Subcutaneous abdominal adipose tissue (tissue), 5 donors: Measurements from ENCODE around the gene ACOT7.
A peak's percentile ranks its signal among the peaks of the same experiment; 100 is the strongest.

Experiments used
- H3K27ac ChIP-seq: one replicate; pipeline ENCODE4 v1.7.0; 2013; ENCODE audit warnings: low read depth, mild to moderate bottlenecking, inconsistent platforms, low read length, moderate library complexity
- H3K27me3 ChIP-seq, 5 donors: one replicate each; pipeline ENCODE4 v1.7.0; 2013; ENCODE audit warnings: low read length in 5 of 5, inconsistent platforms in 1 of 5; ENCODE audit not compliant: control insufficient read depth in 5 of 5, insufficient read depth in 4 of 5
- H3K36me3 ChIP-seq, 5 donors: one replicate each; pipeline ENCODE4 v1.7.0; 2013; ENCODE audit warnings: low read length in 5 of 5; ENCODE audit not compliant: control insufficient read depth in 5 of 5, insufficient read depth in 5 of 5
- H3K4me1 ChIP-seq, 5 donors: one replicate each; pipeline ENCODE4 v1.7.0; 2013; ENCODE audit warnings: low read length in 5 of 5, mild to moderate bottlenecking in 3 of 5, moderate library complexity in 1 of 5; ENCODE audit not compliant: control insufficient read depth in 5 of 5, insufficient read depth in 5 of 5
- H3K4me3 ChIP-seq, 5 donors: one replicate each; pipeline ENCODE4 v1.7.0; 2013; ENCODE audit warnings: low read length in 5 of 5, low read depth in 1 of 5
- H3K9ac ChIP-seq, 5 donors: one replicate each; pipeline ENCODE4 v1.7.0; 2013; ENCODE audit warnings: low read length in 5 of 5, mild to moderate bottlenecking in 4 of 5, moderate library complexity in 3 of 5
- H3K9me3 ChIP-seq, 5 donors: one replicate each; pipeline ENCODE4 v1.7.0; 2013; ENCODE audit warnings: low read length in 5 of 5; ENCODE audit not compliant: control insufficient read depth in 5 of 5
- donor health status: healthy.
- donor health status: healthy.
- donor health status: healthy.
- donor health status: healthy.
- donor health status: healthy.

ACOT7 gene

DNA sequence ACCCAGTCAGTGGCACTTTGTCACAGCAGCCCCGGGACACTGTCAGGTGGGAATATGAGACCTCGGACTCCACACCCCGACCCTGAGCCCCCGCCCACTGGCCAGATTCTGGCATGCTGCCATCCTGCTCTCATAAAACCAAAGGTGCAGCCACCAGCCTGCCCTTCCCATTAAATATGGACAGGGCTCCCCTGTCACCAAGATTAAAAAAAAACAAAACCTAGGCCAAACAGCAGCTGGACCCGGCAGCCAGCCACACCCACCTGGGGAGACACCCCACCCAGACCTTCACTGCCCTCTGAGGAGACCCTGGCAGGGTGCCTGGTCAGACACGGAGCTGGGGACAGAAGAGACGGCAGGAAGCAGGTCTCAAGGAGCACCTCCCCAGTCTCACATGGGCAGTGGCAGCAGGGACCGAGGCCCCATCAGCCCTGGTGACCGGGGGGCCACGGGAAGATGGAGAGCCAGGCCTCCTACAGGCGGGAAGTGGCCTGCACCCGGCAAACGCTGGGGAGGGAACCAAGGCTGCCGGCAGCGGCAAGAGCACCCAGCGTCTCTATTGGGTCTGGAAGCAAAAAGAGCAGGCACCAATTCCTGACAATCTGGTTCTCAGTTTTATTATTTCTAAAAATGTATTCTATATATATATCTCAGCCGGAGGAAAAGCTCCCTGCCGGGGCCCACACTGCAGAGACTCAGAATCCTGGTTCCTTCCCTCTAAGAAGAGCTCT, 61.9 kb downstream of the ACOT7 start:
- Histone ChIP-seq H3K27ac (no peak overlapping the region), H3K4me1 (no peaks in the 10 kb centered on the region), H3K9ac (no peak overlapping the region)

DNA sequence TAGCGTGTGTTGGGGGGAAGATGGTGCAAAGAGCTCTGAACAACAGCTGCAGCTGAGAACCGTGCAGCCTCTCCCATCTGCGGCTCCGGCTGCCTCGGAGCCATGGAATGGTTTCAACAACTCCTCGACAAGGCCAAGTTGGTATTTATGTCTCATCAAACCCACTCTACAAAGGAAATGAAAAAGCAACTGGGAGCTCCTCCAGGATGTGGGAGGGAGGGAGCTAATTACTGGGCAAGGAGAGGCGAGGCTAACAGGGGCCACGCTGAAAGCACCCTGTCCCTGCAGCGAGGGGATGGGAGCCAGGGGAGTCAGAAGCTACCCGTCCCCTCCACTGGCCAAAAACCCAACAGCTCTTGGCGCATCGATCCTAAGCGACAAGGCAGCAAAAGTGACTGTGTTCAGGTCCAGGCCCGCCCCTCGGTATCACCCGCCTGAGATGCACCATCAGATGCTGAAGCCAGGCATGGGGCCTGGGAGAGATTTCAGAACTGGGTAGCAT, 63.1 kb downstream of the ACOT7 start:
- H3K36me3 ChIP-seq, result peaks cover 0 to 10% (median 5%) of the 10 kb centered on the region in 5 donors
- no peaks in the 10 kb centered on the region for H3K4me1 ChIP-seq
- no peaks in the 10 kb centered on the region for H3K9me3 ChIP-seq
- H3K27ac ChIP-seq, result no peak overlapping the region
- H3K4me3 ChIP-seq, result no peak overlapping the region
- peak overlapping the region in 1 of 5 donors; percentile 23 for H3K9ac ChIP-seq
- no peaks in the 10 kb centered on the region for H3K27me3 ChIP-seq

More for the DNA sequence above, 61.9 kb downstream of the ACOT7 start:
- H3K4me3 ChIP-seq, result no peak overlapping the region
- no peaks in the 10 kb centered on the region for H3K27me3 ChIP-seq
- peaks cover 0 to 4% (median 0%) of the 10 kb centered on the region in 5 donors for H3K36me3 ChIP-seq
- no peaks in the 10 kb centered on the region for H3K9me3 ChIP-seq

- no peaks in the 10 kb centered on the region for H3K4me1 ChIP-seq
- no peak overlapping the region for H3K27ac ChIP-seq
- peak overlapping the region in 1 of 5 donors; percentile 23 for H3K9ac ChIP-seq
- H3K4me3 ChIP-seq, result no peak overlapping the region
- H3K9me3 ChIP-seq, result no peaks in the 10 kb centered on the region
- no peaks in the 10 kb centered on the region for H3K27me3 ChIP-seq
- peaks cover 0 to 10% (median 5%) of the 10 kb centered on the region in 5 donors for H3K36me3 ChIP-seq
Measured at GRCh38 chr1:6329851-6330250, 63.7 kb downstream of the ACOT7 start.

DNA sequence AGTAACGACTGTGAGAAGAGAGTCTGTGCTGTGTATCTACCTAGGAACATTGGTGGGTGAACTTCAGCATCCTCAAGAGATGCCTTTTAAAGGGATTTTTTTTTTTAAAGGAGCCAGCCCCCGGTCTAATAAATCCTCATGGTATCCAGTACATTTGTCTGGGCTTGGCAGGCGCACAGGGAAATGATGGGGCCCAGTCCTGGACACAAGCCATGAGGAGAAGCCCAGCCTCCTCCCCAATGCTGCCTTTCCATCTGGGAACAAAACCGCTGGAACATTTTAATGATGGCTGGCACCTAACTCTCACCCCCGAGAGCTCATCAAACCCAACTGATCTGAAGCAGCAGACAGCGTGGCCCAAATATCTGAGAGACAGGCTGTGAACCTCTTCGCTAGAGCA, 64.2 kb downstream of the ACOT7 start:
- no peak overlapping the region for H3K27ac ChIP-seq
- H3K9me3 ChIP-seq, result no peaks in the 10 kb centered on the region
- no peaks in the 10 kb centered on the region for H3K4me1 ChIP-seq
- no peak overlapping the region for H3K4me3 ChIP-seq
- H3K9ac ChIP-seq, result no peak overlapping the region
- peaks cover 0 to 10% (median 5%) of the 10 kb centered on the region in 5 donors for H3K36me3 ChIP-seq
- no peaks in the 10 kb centered on the region for H3K27me3 ChIP-seq

DNA sequence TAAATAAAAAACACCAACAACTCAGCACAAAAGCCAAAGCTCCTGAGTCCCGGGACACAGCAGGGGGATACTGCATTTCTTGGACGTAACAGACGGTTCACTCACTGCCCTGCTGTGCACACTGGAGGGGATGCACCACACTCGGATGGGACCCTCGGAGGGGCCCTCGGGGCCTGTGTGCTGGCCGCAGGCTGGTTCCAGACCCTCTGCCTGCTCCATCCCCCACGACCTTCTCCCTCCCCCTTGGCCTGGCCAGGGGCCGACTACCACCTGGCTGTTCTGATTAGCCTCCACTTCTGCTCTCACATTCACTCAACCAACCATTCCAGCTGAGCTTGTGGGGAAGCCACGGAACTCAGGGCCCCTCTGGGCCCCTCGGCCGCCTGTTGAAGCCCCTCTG, 64.9 kb downstream of the ACOT7 start:
- Histone ChIP-seq H3K27ac (no peak overlapping the region), H3K4me1 (no peaks in the 10 kb centered on the region), H3K36me3 (peaks cover 0 to 10% (median 5%) of the 10 kb centered on the region in 5 donors), H3K27me3 (no peaks in the 10 kb centered on the region), H3K9ac (no peak overlapping the region), H3K9me3 (no peaks in the 10 kb centered on the region), H3K4me3 (no peak overlapping the region)

DNA sequence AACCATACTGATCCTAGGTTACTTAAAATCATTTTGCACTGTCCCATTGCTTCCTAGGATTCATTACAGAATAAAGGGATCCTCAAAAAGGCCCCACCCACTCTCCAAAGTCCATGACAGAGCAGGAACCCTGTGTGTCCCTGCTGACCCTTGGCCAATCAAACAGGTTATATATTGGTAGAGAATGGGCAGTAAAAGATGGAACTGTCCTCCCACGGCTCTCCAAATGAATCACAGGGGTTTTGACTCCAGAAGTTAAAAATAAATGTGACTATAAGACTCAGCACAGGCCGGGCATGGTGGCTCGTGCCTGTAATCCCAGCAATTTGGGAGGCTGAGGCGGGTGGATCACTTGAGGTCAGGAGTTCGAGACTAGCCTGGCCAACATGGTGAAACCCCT, 65.5 kb downstream of the ACOT7 start:
- Histone ChIP-seq H3K4me3 (no peak overlapping the region), H3K9me3 (no peaks in the 10 kb centered on the region), H3K27ac (no peak overlapping the region), H3K36me3 (peaks cover 0 to 10% (median 5%) of the 10 kb centered on the region in 5 donors), H3K4me1 (no peaks in the 10 kb centered on the region), H3K9ac (no peak overlapping the region), H3K27me3 (no peaks in the 10 kb centered on the region)

DNA sequence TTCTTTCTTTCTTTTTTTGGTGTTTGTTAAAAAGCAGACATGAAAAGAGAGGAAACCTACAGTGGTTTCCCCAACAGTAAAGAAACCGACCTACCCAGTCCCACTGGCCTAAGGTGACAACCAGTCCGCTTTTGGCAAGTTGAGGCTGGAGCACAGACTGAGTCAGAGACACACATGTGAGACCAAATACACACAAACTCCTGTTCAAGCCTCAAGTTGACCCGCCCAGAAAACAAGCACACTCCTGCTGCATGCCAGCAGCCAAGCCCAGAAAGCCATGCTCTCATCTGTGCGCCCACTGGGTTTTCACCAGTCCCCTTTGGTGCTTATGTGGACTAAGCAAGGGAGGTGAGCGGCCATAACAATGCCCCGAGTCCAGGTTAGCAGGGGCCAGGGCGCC, 68.1 kb downstream of the ACOT7 start:
- Histone ChIP-seq H3K36me3 (peaks cover 0 to 10% (median 5%) of the 10 kb centered on the region in 5 donors), H3K4me1 (no peaks in the 10 kb centered on the region), H3K27ac (no peak overlapping the region), H3K9ac (no peak overlapping the region), H3K27me3 (no peaks in the 10 kb centered on the region), H3K9me3 (no peaks in the 10 kb centered on the region), H3K4me3 (no peak overlapping the region)

DNA sequence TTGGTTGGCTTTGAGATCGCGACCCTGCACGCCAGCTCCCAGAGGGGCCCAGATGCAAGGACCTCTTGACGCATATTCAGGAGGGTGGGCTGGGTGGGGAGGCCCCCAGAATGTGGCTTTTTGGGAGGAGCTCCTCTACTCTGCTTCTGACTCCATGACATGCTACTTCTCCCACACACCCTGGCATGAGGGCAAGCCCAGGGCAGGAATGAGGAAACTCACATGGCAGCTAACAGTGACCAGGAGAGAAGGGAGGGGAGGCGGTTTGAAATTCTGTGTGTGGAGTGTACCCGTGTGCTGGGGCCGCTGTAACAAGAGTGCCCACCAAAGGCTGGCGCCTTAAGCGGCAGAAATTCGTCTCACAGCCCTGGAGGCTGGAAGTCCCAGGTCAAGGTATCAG, 71.4 kb downstream of the ACOT7 start:
- Histone ChIP-seq H3K9ac (no peak overlapping the region), H3K4me3 (no peak overlapping the region), H3K27me3 (no peaks in the 10 kb centered on the region), H3K27ac (no peak overlapping the region), H3K9me3 (no peaks in the 10 kb centered on the region), H3K36me3 (peaks cover 0 to 10% (median 7%) of the 10 kb centered on the region in 5 donors), H3K4me1 (no peaks in the 10 kb centered on the region)

GRCh38 chr1:6321205-6321604, 72.4 kb downstream of the ACOT7 start:
- no peak overlapping the region for H3K9ac ChIP-seq
- no peaks in the 10 kb centered on the region for H3K4me1 ChIP-seq
- no peak overlapping the region for H3K27ac ChIP-seq
- H3K27me3 ChIP-seq, result no peaks in the 10 kb centered on the region
- peaks cover 0 to 6% (median 2%) of the 10 kb centered on the region in 5 donors for H3K36me3 ChIP-seq
- H3K9me3 ChIP-seq, result no peaks in the 10 kb centered on the region
- H3K4me3 ChIP-seq, result no peak overlapping the region

DNA sequence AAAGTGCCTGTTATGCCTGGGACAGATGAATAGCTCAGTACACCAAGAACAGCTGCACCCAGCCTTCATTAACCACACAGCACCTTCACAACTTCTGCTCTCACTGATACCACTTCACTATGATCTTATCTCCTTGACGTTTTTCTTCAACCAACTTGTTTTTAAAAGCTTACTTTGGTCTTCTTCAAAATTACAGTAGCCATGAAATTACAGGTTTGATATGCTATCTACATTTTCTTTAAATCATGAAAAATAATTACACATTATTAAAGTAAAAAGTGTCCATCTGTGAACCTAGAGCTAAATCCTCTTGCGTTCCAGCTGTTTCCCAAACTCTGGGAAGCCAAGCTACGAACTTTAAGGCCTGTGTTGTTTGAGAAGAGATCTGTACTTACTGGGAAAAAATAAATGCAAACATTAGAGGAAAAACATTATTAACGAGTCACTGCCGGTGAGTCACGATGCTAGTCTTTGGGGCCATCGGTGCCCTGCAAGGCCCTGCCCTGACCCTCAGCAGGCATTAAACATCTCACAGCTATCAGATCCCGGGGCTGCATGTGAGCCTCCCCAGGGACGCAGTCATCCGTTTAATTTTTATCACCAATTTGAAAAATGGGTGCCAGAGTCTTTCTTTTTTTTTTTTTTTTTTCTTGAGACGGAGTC, 76.3 kb downstream of the ACOT7 start:
- H3K27me3 ChIP-seq, result no peaks in the 10 kb centered on the region
- no peak overlapping the region for H3K9ac ChIP-seq
- H3K4me3 ChIP-seq, result no peak overlapping the region
- H3K36me3 ChIP-seq, result peaks cover 0 to 2% (median 0%) of the 10 kb centered on the region in 5 donors
- H3K4me1 ChIP-seq, result peaks cover 0 to 7% (median 0%) of the 10 kb centered on the region in 5 donors
- no peak overlapping the region for H3K27ac ChIP-seq
- no peaks in the 10 kb centered on the region for H3K9me3 ChIP-seq
